ENCODE measurements around the gene TXLNB.

Gene TXLNB

DNA sequence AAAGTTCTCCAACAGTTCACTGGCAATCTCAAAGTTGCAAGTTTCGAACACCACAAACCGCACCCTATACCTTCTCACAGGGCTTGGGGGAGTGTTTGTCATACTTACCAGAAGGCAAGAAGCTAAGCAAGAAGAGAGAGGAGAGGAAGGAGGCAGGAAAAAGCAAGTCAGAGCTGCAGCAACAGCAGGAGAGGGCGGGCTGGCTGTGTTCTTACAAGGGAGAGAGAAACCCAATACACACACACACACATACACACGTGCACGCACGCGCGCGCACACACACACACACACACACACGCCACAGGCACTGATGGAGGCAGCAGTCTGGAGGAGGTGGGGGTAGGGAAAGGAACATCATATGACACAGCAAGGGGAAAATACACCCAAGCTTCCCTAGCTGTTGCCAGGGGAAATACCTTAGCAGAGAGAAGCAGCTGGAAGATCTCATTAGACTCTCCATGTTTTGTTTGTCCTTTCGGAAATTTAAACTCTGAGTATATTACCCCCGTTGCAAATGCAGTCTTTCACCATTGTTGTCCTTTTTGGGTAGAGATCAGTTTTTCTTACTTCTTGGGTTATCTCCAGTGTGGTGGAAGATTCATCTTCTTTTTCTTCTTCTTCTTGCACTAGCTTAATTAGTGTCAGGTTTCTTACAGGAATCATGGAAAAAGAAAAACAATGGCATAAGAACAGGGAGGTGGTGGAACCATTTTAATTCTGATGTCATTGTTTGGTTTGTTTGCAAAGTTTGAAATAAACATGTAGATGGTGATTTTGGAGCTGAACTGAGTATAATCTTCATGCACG is at the start of gene TXLNB:
Gene TXLNB, minus strand, starts transcription at position 186 of the 807 bp plus-strand sequence. CDS start 3,099 bp downstream, outside the sequence.
- peak; percentile 59 to 79 for DNase-seq (ENCODE audit: low read depth in 1 of 2, low spot score in 1 of 2)

DNA sequence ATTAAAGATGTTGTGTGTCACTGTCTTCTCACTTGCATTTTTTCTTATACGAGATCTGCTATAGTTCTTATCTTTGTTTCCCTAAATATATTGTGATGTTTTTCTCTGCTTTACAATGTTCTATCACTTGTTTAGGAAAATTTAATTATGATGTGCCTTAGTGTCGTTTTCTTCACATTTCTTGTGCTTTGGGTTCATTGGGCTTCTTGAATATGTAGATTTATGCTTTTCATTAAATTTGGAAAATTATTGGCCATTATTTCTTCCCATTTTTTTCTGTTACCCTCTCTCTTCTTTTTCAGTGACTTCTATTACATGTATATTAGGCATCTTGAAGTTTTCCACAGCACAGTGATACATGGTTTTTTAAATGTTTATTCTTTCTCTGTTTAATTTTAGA is 49.3 kb upstream of the TXLNB start:
- no peak for DNase-seq (ENCODE audit: low read depth in 1 of 2, low spot score in 1 of 2)

DNA sequence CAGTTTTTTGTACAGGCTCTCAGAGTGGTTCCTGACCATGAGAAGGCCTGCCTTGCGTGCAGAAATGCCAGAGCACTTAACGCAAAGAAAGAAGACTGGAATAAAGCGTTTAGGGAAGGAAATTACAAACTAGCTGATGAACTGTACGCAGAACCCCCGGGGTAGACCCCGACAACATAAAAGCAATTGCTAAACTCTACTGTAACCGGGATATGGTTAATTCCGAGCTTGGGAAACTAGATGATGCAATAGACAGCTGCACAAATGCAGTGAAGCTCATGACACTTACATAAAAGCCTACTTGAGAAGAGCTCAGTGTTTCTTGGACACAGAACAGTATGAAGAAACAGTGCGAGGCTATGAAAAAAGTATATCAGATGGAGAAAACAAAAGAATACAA is 47.0 kb upstream of the TXLNB start:
- DNase-seq (ENCODE audit: low read depth in 1 of 2, low spot score in 1 of 2), result no peak

DNA sequence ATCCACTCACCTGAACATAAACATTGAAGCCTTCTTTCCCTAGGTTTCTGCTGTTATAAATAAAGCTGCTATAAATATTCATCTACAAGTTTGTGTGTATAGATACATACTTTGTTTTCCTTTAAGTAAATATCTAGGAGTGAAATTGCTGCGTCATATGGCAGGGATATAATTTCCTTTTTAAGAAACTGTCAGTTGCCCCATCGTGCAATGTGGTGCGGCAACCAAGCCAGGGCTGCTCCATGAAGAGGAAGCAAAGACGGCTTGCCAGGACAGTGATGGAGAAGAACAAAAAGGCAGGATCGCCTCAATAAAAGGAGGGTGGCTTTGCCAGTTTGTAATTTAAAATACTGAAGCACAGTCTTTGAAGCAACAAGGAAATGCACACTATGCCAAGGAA is 46.0 kb upstream of the TXLNB start:
- no peak for DNase-seq (ENCODE audit: low read depth in 1 of 2, low spot score in 1 of 2)

DNA sequence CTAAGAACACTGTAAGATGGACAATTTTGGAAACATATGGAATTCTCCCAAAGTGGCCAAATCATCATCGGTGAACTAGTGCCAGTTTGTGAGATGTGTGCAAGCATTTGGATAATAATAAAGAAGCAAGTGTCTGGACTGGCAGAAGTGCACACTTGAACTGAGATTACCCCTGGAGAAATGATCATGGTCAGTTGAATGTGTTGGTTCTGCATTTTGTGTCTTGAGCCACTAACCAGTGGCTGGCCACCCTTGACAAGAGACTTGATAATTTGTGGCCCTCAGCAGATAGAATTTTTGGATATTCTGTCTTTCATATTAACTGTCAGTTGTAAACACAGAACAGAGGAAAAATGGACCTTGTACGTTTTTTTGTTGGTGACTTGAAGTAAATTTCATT is 45.2 kb upstream of the TXLNB start:
- DNase-seq (ENCODE audit: low read depth in 1 of 2, low spot score in 1 of 2), result no peak

DNA sequence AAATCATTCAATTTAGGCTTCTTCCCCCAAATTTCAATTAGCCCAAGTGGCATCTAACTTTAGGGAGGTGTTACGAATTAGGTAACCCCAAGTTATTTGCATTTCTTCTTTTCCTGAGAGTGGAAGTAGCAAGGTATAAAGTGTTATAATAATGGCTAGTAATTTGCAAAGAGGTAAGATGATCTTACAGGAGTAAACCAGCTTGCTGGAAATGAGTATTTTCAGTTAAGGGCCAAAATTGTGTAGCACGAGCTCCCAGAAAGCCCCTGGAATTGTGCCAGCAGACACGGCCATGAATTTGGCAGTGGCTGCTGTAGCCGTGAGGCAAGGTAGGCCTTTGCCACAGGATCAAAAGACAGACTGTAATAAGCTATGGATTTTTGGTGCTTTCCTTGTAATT is 44.7 kb upstream of the TXLNB start:
- DNase-seq (ENCODE audit: low read depth in 1 of 2, low spot score in 1 of 2), result no peak

DNA sequence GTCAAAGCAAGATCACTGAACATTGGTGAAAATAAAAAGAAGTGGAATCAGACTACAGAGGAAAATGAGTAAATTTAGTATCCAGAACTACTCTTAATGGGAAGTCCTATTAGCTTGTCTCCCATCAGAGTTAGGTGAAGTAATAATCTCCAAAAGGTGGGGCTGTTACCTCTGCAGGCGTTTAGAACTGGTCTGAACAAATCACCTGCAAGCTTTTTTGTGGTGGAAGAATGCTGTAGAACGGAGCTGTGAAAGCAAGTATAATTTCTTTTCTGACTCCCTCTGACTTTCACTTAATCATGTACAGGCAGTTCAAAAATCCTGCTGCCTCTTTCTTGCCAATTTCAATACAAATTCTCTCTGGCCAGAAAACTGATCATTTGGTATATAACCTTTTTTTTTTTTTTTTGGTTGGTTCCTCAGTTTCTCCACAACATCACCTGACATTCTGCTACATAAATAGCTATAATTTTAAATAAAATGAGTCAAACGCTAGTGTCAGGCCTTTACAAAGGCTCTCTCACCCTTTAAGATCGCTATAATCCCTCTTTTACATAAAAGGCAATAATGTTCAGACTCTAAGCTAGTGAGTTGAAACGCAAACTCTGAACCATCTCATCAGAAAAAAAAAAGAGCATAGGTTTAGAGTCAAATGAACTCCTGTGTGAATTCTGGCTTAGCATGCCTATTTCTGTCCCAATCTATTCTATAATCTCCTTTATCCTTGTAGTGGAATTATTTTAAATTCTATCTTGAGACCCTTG is 43.8 kb upstream of the TXLNB start:
- no peak for DNase-seq (ENCODE audit: low read depth in 1 of 2, low spot score in 1 of 2)

DNA sequence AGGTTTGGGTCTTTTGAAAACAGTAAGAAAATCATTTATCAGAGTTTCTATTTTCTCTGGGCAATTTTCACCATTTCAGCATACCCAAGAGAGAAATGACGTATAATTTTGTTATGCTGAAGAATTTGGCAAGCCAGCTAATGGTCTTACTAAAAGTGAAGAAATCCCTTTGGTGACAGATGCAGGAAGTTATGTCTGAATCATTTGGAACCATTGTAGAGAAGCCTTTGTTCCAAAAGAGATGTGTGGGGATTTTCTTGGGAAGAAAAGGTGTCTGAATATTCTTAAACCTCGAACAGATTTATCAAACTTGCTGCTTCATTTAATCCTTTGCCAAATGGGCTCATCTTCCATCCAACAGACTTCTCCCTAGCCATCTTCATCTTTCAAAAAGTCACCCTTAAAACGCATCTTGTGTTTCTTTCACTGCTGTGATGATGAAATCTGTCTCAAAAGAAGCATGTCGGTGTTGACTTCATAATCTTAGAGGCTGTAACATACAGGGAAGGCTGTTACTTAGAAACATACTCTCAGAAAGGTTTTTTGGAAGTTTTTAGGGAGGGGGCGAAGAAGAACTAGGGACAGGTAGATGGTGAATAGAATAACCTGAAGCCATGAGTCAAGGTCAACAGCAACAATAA is 43.1 kb upstream of the TXLNB start:
- no peak for DNase-seq (ENCODE audit: low read depth in 1 of 2, low spot score in 1 of 2)

DNA sequence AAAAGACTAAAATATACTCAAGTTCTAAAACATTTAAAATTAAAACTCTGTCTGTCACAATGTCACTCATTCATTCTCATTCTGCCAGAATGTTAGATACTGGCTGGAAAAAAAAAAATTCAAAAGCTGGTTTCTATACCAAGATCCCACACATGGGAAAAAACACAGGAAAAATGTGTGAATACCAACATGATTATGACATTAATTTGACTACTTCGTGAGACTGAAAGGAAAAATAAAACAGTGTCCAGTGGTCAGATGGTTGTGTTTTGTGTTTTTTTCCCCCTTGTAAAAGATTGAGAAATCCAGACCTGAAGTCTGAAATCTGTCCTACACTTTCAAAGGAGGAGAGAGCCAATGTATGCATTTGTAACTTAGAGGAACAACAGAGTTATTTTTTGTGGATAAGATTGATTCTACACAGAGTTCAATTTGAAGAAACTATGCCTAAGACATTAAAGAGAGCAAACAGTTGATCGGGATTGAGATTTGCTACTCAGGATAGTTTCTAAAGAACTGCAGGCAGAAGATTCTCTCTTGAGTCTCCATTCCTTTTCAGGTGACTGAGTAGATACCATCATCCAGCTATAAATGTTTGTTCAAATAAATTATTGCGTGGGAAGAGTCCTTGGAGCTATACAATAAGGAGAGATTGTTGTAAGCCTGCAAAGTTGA is 39.2 kb upstream of the TXLNB start:
- no peak for DNase-seq (ENCODE audit: low read depth in 1 of 2, low spot score in 1 of 2)

DNA sequence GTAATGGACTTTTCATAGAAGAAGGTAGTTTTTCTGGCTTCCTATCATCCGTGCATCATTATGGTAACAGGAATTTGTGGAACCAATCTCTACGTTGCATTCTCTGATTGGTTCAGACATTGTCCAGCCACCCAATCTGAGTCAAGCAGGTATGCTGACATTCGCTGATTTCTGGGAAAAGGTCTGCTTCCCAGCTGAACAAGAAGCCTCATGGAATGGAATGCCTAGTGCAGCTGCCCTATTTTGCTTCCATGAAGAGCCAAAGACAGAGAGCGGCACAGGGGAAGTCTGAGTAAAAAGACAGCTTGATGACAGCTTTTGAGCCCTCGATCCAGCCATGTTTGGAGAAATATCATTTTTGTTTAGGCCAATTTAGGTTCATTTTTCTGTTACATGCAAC is 38.5 kb upstream of the TXLNB start:
- no peak for DNase-seq (ENCODE audit: low read depth in 1 of 2, low spot score in 1 of 2)

DNA sequence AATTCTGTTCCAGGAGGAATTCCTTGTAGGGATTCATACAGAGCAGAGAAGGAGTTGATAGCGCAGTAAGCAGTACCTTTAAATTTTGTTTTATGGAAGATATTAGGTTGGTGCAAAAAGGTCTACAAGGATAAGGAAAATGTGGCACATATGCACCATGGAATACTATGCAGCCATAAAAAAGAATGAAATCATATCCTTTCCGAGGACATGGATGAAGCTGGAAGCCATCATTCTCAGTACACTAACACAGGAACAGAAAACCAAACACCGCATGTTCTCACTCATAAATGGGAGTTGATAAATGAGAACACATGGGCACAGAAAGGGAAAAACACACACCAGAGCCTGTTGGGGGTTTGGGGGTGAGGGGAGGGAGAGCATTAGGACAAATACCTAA is 37.4 kb upstream of the TXLNB start:
- no peak for DNase-seq (ENCODE audit: low read depth in 1 of 2, low spot score in 1 of 2)

DNA sequence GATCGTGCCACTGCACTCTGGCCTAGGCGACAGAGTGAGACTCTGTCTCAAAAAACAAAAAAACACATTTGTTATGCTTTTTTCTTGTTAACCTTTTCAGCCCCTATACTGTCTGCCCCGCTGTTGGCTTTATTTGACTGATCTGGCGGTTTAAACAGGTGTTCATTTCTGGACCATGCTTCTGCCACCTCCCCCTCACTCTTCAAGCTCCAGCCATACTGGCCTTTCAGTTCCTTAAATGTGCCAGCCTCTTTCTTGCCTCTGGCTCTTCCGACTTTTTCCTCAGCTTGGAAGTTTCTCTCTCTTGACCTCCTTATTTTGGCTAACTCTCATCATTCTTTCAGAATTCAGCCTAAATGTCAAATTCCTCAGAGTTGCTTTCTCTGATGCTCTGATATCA is 35.2 kb upstream of the TXLNB start:
- DNase-seq (ENCODE audit: low read depth in 1 of 2, low spot score in 1 of 2), result no peak

DNA sequence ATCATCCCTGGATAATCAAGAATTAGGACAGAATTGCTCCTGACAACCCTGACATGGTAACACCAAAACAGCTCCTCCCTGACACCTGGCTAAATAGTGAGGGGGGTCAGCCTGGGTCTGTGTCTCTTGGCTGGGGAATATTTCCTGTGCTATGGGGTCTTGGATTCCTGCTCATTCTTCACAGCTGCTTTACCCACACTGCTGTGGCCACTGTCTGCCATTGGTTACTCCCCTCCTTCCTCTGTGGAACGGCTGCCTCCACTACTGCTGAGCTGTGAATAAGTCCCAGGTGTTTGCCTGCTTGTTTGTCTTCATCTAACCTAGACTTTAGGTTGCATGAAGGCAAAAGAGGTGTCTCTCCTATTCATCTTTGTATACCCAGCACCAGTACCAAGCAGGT is 33.9 kb upstream of the TXLNB start:
- no peak for DNase-seq (ENCODE audit: low read depth in 1 of 2, low spot score in 1 of 2)

DNA sequence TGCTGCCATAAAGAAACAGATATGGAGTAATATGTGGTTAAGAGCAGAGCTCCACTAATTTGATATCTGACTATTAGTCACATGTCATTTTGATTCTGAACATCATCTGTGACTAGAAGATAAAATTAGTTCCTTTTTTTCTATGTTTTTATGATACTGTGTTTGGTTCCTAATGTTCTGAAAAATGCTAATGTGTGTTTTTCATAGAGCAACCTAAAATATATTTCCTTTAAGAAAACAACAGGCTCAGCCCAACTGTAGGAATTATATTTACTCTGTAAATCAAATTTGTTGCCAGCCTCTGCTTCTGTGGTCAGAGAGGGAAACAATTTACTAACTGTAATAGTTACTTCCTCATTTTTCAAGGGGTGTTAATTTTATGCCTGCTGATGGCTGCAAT is 33.3 kb upstream of the TXLNB start:
- no peak for DNase-seq (ENCODE audit: low read depth in 1 of 2, low spot score in 1 of 2)

DNA sequence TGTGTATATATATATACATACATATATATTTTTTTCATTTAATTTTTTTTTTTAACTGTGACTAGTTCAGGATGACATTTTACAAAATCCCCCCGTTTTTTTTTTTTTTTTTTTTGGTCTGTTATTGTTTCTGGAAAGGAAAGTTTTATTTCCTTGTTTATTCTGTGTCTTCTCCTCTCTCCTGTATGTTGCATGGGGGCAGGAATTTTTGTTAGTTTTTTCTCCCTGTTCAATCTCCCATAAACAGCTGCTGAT is 32.4 kb upstream of the TXLNB start:
- DNase-seq (ENCODE audit: low read depth in 1 of 2, low spot score in 1 of 2), result no peak

DNA sequence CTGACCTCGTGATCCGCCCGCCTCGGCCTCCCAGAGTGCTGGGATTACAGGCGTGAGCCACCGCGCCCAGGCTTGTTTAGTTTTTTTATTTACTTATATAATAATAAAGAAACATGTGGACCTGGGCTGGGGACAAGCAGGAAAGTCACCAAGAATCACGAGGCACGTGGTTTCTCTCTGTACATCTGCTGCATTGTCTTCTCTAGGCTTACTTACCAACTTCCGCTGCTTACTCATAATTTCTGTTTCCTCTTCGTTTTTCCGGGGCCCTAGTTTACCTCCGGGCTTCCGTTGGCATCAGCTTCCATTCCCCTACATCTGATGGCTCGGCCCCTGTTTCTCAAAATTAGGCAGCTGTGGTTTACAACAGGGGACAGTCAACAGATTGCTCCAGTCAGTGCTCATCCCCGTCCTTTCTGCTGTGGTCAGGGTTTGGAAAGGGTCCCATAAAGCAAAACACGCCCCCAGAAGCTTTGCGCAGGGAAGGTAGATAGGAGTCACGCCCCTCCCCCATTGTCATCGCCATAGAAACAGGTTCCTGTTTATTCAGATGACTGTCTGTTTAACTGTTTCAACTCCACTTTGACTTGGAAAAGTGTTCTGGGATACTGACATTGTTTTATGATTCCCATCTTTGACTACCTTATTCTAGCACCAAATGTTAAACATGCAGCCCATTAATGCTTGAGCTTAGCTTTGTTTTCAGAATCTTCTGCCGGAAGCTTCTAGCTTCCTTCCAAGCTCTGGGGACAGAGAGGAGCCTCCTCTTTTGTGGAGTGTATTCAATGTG is 31.9 kb upstream of the TXLNB start:
- peak; percentile 55 to 71 for DNase-seq (ENCODE audit: low read depth in 1 of 2, low spot score in 1 of 2)

DNA sequence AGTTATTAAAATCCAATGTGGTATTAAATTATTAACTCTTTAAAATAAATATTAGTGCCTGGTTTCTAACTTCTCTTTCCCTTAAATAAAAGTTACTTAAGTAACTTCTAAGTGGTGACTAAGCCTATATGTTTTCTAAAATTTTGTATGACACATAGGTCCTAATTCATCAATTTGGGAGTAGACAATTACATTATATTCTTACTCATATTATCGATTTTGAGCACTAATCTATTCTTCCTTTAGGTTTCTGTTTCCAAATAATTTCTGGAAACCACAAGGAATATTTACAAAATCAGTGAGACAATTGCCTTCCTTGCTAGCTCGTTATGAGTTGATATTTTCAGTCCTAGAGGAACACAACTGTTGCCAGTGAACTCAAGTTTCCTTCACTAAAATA is 28.3 kb upstream of the TXLNB start:
- no peak for DNase-seq (ENCODE audit: low read depth in 1 of 2, low spot score in 1 of 2)

DNA sequence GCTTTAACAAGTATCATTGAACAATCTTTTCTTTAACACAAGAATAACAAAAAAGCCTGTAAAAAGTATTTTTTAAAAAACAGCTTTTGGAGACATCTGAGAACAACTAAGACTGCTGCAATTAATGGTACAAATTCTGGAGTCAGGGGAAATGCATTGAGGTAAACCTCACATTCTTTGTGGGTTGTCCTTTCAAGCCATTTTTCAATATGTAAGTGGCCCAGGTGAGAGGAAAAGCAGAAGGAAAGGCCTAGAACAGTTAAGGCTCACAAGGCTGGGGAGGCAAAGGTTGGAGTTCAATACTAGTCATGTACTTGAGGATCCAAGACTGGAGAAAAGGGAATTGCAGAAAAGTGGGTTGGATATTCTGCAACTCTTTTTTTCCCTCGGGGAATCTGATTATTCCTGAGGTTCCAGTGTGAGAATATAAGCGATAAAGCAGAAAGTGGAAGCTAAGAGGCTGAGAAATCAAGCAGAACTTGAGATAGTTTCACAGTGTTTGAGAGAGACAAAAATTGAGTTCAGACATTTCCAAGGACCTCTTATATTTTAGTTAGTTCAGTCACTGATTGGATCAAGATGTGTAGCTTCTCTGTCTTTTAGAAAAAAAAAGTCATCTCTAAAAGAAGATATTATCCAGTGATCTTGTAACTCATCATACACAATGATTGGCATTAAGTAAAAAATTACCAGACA is 25.0 kb upstream of the TXLNB start:
- no peak for DNase-seq (ENCODE audit: low read depth in 1 of 2, low spot score in 1 of 2)

DNA sequence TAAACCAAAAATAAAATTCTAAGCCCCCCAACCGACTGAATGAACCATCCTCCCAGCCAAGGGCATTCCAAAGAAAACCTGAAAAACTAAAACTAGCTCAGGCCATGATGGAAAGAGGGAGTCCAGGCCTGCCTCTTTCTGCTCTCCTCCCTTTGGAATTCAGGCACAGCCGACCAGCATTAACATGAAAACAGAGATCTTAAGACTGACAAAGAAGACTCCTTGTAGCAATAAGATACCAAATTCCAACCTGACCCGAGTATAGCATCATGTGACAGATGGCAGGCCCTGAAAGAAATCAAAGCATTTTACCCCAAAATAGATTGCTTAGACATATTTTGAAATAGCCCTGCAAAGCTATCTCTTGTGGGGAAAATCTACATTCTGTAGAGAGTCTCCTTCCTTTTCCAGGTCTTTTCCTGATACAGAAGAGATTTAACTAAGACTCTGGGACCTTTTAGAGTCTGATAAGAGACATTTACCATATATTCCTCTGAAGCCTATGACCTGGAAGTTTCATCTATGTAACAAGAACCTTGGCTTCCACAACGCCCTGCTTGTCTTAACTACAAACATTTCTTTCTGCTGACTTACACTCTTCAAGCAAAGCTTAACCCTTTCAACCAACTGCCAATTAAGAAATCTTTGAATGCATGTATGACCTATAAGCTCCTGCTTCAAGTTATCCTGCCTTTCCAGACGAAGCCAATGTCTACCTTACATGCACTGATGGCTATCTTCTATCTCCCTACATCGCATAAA is 22.2 kb upstream of the TXLNB start:
- no peak for DNase-seq (ENCODE audit: low read depth in 1 of 2, low spot score in 1 of 2)

DNA sequence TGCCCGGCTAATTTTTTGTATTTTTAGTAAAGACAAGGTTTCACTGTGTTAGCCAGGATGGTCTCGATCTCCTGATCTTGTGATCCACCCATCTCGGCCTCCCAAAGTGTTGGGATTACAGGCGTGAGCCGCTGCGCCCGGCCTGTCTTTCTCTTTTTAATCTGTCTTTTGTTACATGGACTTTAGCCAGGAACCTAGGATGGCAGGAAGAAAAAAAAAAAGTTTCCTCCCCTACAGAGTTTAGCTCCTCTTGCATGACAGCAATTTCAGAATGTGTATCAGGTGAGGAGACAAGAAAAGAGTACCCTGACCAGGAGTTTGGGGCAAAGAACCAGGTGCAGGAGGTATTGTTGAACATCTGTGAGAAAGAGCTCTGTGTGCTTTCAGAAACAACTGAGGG is 21.4 kb upstream of the TXLNB start:
- no peak for DNase-seq (ENCODE audit: low read depth in 1 of 2, low spot score in 1 of 2)
